Skeletal muscle tissue (tissue), 4 donors: Measurements from ENCODE around the gene SBNO2. TPM values are rescaled to one million over a fixed set of nuclear protein-coding genes. Genes with fewer than 3 reads are reported as not detected.
A peak's percentile ranks its signal among the peaks of the same experiment; 100 is the strongest.

Experiments
- H3K27ac ChIP-seq: one replicate; pipeline ENCODE4 v1.7.0; 2013; ENCODE audit warnings: mild to moderate bottlenecking, low read depth, low read length, inconsistent platforms
- H3K27me3 ChIP-seq, 3 donors: one replicate each; pipeline ENCODE4 v1.7.0; 2013; ENCODE audit warnings: low read length in 3 of 3; ENCODE audit not compliant: control insufficient read depth in 3 of 3, insufficient read depth in 3 of 3
- H3K36me3 ChIP-seq, 3 donors: one replicate each; pipeline ENCODE4 v1.7.0; 2013; ENCODE audit warnings: low read length in 3 of 3; ENCODE audit not compliant: control insufficient read depth in 3 of 3, insufficient read depth in 3 of 3
- H3K4me1 ChIP-seq, 3 donors: one replicate each; pipeline ENCODE4 v1.7.0; 2013; ENCODE audit warnings: low read length in 3 of 3, mild to moderate bottlenecking in 3 of 3; ENCODE audit not compliant: control insufficient read depth in 3 of 3, insufficient read depth in 3 of 3
- H3K4me3 ChIP-seq, 3 donors: one replicate each; pipeline ENCODE4 v1.7.0; 2013; ENCODE audit warnings: low read length in 3 of 3
- H3K9ac ChIP-seq, 3 donors: one replicate each; pipeline ENCODE4 v1.7.0; 2013; ENCODE audit warnings: low read length in 3 of 3, mild to moderate bottlenecking in 3 of 3, moderate library complexity in 2 of 3, low read depth in 1 of 3
- H3K9me3 ChIP-seq, 3 donors: one replicate each; pipeline ENCODE4 v1.7.0; 2013; ENCODE audit warnings: low read length in 3 of 3; ENCODE audit not compliant: control insufficient read depth in 3 of 3
- total RNA-seq: library from RNA; depleted of rRNA; stranded (reverse); fragments of >200 nt; gene quantifications from one replicate; pipeline ENCODE4 v1.2.3, GENCODE V29; 2014
- donor health status: Osteomylitis.

The SBNO2 gene
- total RNA-seq, 1 donor from 2014 or later, result 10.4 TPM

- no peak overlapping the region for H3K27ac ChIP-seq
- peaks cover 19 to 37% (median 21%) of the 10 kb centered on the region in 3 donors for H3K4me1 ChIP-seq
- H3K36me3 ChIP-seq, result peaks cover 6 to 32% (median 15%) of the 10 kb centered on the region in 3 donors
- no peak overlapping the region for H3K9ac ChIP-seq
- no peak overlapping the region for H3K4me3 ChIP-seq
- H3K9me3 ChIP-seq, result no peaks in the 10 kb centered on the region
- no peaks in the 10 kb centered on the region for H3K27me3 ChIP-seq
Measured at GRCh38 chr19:1107661-1108261, 66.3 kb downstream of the SBNO2 start.

- H3K9me3 ChIP-seq, result no peaks in the 10 kb centered on the region
- H3K4me1 ChIP-seq, result peaks cover 23 to 40% (median 25%) of the 10 kb centered on the region in 3 donors
- H3K27ac ChIP-seq, result peak overlapping the region; percentile 19
- H3K9ac ChIP-seq, result no peak overlapping the region
- no peaks in the 10 kb centered on the region for H3K27me3 ChIP-seq
- H3K36me3 ChIP-seq, result peaks cover 6 to 27% (median 15%) of the 10 kb centered on the region in 3 donors
- H3K4me3 ChIP-seq, result no peak overlapping the region
Measured at GRCh38 chr19:1106841-1107660, 67.0 kb downstream of the SBNO2 start.

- Histone ChIP-seq H3K4me3 (no peak overlapping the region), H3K27me3 (no peaks in the 10 kb centered on the region), H3K27ac (no peak overlapping the region), H3K9ac (no peak overlapping the region), H3K9me3 (no peaks in the 10 kb centered on the region), H3K36me3 (peaks cover 6 to 25% (median 15%) of the 10 kb centered on the region in 3 donors), H3K4me1 (peaks cover 31 to 49% (median 32%) of the 10 kb centered on the region in 3 donors)
Measured at GRCh38 chr19:1105873-1106840, 67.9 kb downstream of the SBNO2 start.

GRCh38 chr19:1105008-1105872 is 68.8 kb downstream of the SBNO2 start:
- peak overlapping the region; percentile 98 for H3K27ac ChIP-seq
- peak overlapping the region; percentile 76 to 96 (median 83) for H3K9ac ChIP-seq
- H3K9me3 ChIP-seq, result no peaks in the 10 kb centered on the region
- peaks cover 6 to 18% (median 15%) of the 10 kb centered on the region in 3 donors for H3K36me3 ChIP-seq
- no peaks in the 10 kb centered on the region for H3K27me3 ChIP-seq
- peaks cover 31 to 50% (median 32%) of the 10 kb centered on the region in 3 donors for H3K4me1 ChIP-seq
- H3K4me3 ChIP-seq, result peak overlapping the region; percentile 72 to 85 (median 81)

GRCh38 chr19:1104311-1105007 is 69.6 kb downstream of the SBNO2 start:
- H3K36me3 ChIP-seq, result peaks cover 6 to 17% (median 15%) of the 10 kb centered on the region in 3 donors
- H3K9ac ChIP-seq, result peak overlapping the region; percentile 76 to 96 (median 88)
- H3K9me3 ChIP-seq, result no peaks in the 10 kb centered on the region
- peak overlapping the region; percentile 98 for H3K27ac ChIP-seq
- peaks cover 31 to 53% (median 35%) of the 10 kb centered on the region in 3 donors for H3K4me1 ChIP-seq
- H3K27me3 ChIP-seq, result no peaks in the 10 kb centered on the region
- H3K4me3 ChIP-seq, result peak overlapping the region; percentile 72 to 85 (median 81)

GRCh38 chr19:1103708-1104310 is 70.3 kb downstream of the SBNO2 start, which contains the start of gene GPX4:
TSS of gene GPX4 (plus strand) at chr19:1103994. CDS start at chr19:1104044, 50 bp downstream.
- no peaks in the 10 kb centered on the region for H3K27me3 ChIP-seq
- peaks cover 35 to 59% (median 37%) of the 10 kb centered on the region in 3 donors for H3K4me1 ChIP-seq
- H3K36me3 ChIP-seq, result peaks cover 6 to 15% (median 14%) of the 10 kb centered on the region in 3 donors

GRCh38 chr19:1103132-1103707 is 70.8 kb downstream of the SBNO2 start:
- Histone ChIP-seq H3K4me3 (peak overlapping the region; percentile 66 to 71 (median 70)), H3K36me3 (peaks cover 4 to 15% (median 14%) of the 10 kb centered on the region in 3 donors), H3K4me1 (peaks cover 41 to 65% (median 43%) of the 10 kb centered on the region in 3 donors), H3K9me3 (no peaks in the 10 kb centered on the region), H3K9ac (peak overlapping the region; percentile 57 to 84 (median 70)), H3K27ac (peak overlapping the region; percentile 98), H3K27me3 (no peaks in the 10 kb centered on the region)

More at GRCh38 chr19:1103708-1104310, 70.3 kb downstream of the SBNO2 start, which contains the start of gene GPX4:
- H3K4me3 ChIP-seq, result peak within 1 kb of the TSS; percentile 72 to 85 (median 81)
- H3K9me3 ChIP-seq, result no peaks in the 10 kb centered on the region
- peak within 1 kb of the TSS; percentile 76 to 96 (median 88) for H3K9ac ChIP-seq
- H3K27ac ChIP-seq, result peak within 1 kb of the TSS; percentile 98
